Measurements from ENCODE around the gene CDH12.

- TF ChIP-seq TOX (CRISPR knock-in tag; IDR thresholded peaks at IDR 0.05; ENCODE audit: borderline replicate concordance) (no peak), CREB5 (CRISPR knock-in tag; IDR thresholded peaks at IDR 0.05; ENCODE audit: low read depth) (no peak), CSDC2 (CRISPR knock-in tag; IDR thresholded peaks at IDR 0.05) (no peak), ZFP30 (CRISPR knock-in tag; IDR thresholded peaks at IDR 0.05) (no peak), ZNF8 (CRISPR knock-in tag; IDR thresholded peaks at IDR 0.05) (no peak), PPARA (CRISPR knock-in tag; IDR thresholded peaks at IDR 0.05; ENCODE audit: borderline replicate concordance) (no peak), OSR1 (CRISPR knock-in tag; IDR thresholded peaks at IDR 0.05) (no peak), ZFP3 (CRISPR knock-in tag; IDR thresholded peaks at IDR 0.05) (no peak)
- TF ChIP-seq, protein P1, sequence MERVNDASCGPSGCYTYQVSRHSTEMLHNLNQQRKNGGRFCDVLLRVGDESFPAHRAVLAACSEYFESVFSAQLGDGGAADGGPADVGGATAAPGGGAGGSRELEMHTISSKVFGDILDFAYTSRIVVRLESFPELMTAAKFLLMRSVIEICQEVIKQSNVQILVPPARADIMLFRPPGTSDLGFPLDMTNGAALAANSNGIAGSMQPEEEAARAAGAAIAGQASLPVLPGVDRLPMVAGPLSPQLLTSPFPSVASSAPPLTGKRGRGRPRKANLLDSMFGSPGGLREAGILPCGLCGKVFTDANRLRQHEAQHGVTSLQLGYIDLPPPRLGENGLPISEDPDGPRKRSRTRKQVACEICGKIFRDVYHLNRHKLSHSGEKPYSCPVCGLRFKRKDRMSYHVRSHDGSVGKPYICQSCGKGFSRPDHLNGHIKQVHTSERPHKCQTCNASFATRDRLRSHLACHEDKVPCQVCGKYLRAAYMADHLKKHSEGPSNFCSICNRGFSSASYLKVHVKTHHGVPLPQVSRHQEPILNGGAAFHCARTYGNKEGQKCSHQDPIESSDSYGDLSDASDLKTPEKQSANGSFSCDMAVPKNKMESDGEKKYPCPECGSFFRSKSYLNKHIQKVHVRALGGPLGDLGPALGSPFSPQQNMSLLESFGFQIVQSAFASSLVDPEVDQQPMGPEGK (CRISPR knock-in tag; IDR thresholded peaks at IDR 0.05; ENCODE audit: borderline replicate concordance): no peak
These were observed 59.7 kb downstream of the CDH12 start for GRCh38 chr5:22793463-22793862.
